Endodermal cell (in vitro differentiated cells): ENCODE data around the gene TAGLN2. TPM values are rescaled to one million over a fixed set of nuclear protein-coding genes. Genes with fewer than 3 reads are reported as not detected.
A peak's percentile ranks its signal among the peaks of the same experiment; 100 is the strongest.

Experiments
- DNase-seq: peaks from one replicate; pipeline ENCODE4 v3.0.0-alpha.2; 2017
- H3K27ac ChIP-seq: 2 replicates; pipeline ENCODE4 v1.5.1; 2013; ENCODE audit warnings: mild to moderate bottlenecking, low read depth, low read length, moderate library complexity
- H3K27me3 ChIP-seq: 2 replicates; pipeline ENCODE4 v1.6.1; 2013; ENCODE audit warnings: mild to moderate bottlenecking, low read length, moderate library complexity; ENCODE audit not compliant: insufficient read depth, control insufficient read depth, poor library complexity, severe bottlenecking
- H3K36me3 ChIP-seq: 2 replicates; pipeline ENCODE4 v1.7.0; 2013; ENCODE audit warnings: mild to moderate bottlenecking, low read length, moderate library complexity; ENCODE audit not compliant: control insufficient read depth, insufficient read depth
- H3K4me1 ChIP-seq: one replicate; pipeline ENCODE4 v1.7.0; 2013; ENCODE audit warnings: low read length; ENCODE audit not compliant: control insufficient read depth, insufficient read depth
- H3K4me3 ChIP-seq: 2 replicates; pipeline ENCODE4 v1.5.1; 2013; ENCODE audit warnings: mild to moderate bottlenecking, low read length, moderate library complexity
- H3K9ac ChIP-seq: 2 replicates; pipeline ENCODE4 v1.6.1; 2013; ENCODE audit warnings: mild to moderate bottlenecking, low read length, moderate library complexity; ENCODE audit not compliant: poor library complexity, severe bottlenecking; ENCODE audit errors: extremely low read depth
- H3K9me3 ChIP-seq: 2 replicates; pipeline ENCODE4 v1.6.1; 2013; ENCODE audit warnings: mild to moderate bottlenecking, low read length, moderate library complexity; ENCODE audit not compliant: control insufficient read depth
- H3K27ac Mint-ChIP-seq: 2 replicates; pipeline ENCODE4 v1.8.0; 2020; ENCODE audit warnings: mixed read lengths
- H3K27me3 Mint-ChIP-seq: 2 replicates; pipeline ENCODE4 v1.8.0; 2021; ENCODE audit warnings: mild to moderate bottlenecking, mixed read lengths; ENCODE audit not compliant: insufficient read depth
- H3K36me3 Mint-ChIP-seq: 2 replicates; pipeline ENCODE4 v1.8.0; 2020; ENCODE audit warnings: low read depth, mixed read lengths
- H3K4me1 Mint-ChIP-seq: 2 replicates; pipeline ENCODE4 v1.8.0; 2020; ENCODE audit warnings: mixed read lengths
- H3K4me3 Mint-ChIP-seq: 2 replicates; pipeline ENCODE4 v1.8.0; 2020; ENCODE audit warnings: mild to moderate bottlenecking, moderate library complexity, mixed read lengths
- H3K9me3 Mint-ChIP-seq: 2 replicates; pipeline ENCODE4 v1.8.0; 2020; ENCODE audit warnings: mild to moderate bottlenecking, mixed read lengths
- WGBS, 2 experiments: methylation state at CpG; one replicate each; pipeline versions ENCODE4 v1.1.5 to v1.1.7; 2013; ENCODE audit warnings: missing lambda C conversion rate in 2 of 2, mixed read lengths in 1 of 2; ENCODE audit not compliant: insufficient coverage in 1 of 2, insufficient read length in 1 of 2; 5-methylcytosine and 5-hydroxymethylcytosine counted together
- total RNA-seq, 2 donors: library from RNA; stranded (reverse); fragmentation: NEBNext Ultra II Directional in 1 of 2; extraction: Animal tissue kit (Norgen Biotek cat#: 25700) in 1 of 2; gene quantifications; 2 replicates in 1 of 2; 3 replicates in 1 of 2; pipeline ENCODE4 v1.2.1, GENCODE V29; 2021
- TF ChIP-seq, protein P1 (sequence below): fragments of 200-600 bp; sonication (generic); conservative IDR thresholded peaks from 2 replicates; pipeline ENCODE4 v1.5.0; 2021; ENCODE audit warnings: antibody characterized with exemption, mild to moderate bottlenecking

Gene TAGLN2
- total RNA-seq, 2 donors from 2014 or later: 136 to 221 TPM

DNA sequence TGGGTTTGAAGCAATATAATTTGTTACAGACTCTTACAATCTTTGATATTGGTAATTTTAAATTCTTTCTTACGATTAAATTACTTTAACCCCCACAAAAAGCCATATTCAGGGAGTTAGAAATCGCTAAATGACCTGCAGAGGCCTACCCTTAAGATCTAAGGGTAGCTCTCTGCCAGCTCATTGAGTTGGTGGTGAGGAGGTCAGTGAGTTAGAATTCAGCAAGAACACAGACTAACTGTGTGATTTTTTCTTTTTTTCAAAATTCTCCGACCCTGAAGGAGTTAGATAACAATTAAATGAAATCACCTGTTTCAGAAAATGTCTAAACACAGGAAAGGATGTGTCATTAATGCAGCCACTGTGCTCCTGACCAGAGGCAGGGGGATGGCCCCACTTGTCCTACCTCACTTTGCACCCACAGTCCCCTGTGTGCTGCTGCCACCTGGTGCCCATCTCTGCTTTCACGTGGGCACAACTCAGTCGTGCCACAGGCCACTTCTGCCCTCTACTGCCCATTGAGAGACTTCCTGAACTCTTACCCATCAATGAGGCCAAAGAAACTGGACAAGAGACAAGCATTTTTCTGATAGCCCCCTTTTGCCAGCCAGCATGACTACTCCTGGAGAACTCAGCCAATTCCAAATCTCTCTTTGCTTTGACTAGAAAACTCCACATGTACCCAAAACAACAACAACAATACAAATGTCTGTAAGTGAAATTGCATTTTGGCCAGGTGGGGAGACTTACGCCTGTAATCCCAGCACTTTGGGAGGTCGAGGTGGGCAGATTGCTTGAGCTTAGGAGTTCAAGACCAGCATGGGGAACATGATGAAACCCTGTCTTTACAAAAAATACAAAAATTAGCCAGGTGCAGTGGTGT is 33.8 kb downstream of the TAGLN2 start:
- Histone ChIP-seq H3K27me3 (peaks cover 19% of the 10 kb centered on the region), H3K4me3 (no peak overlapping the region), H3K4me1 (peaks cover 11% of the 10 kb centered on the region), H3K9ac (no peak overlapping the region), H3K36me3 (no peaks in the 10 kb centered on the region), H3K9me3 (no peaks in the 10 kb centered on the region), H3K27ac (no peak overlapping the region)
- TF ChIP-seq, protein P1, sequence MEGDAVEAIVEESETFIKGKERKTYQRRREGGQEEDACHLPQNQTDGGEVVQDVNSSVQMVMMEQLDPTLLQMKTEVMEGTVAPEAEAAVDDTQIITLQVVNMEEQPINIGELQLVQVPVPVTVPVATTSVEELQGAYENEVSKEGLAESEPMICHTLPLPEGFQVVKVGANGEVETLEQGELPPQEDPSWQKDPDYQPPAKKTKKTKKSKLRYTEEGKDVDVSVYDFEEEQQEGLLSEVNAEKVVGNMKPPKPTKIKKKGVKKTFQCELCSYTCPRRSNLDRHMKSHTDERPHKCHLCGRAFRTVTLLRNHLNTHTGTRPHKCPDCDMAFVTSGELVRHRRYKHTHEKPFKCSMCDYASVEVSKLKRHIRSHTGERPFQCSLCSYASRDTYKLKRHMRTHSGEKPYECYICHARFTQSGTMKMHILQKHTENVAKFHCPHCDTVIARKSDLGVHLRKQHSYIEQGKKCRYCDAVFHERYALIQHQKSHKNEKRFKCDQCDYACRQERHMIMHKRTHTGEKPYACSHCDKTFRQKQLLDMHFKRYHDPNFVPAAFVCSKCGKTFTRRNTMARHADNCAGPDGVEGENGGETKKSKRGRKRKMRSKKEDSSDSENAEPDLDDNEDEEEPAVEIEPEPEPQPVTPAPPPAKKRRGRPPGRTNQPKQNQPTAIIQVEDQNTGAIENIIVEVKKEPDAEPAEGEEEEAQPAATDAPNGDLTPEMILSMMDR: peak; percentile 98
- H3K4me1 Mint-ChIP-seq: peaks cover 27% of the 10 kb centered on the region
- 48 to 62% methylated on average over 4 to 7 of the region's 7 CpGs for WGBS, 2 experiments
- H3K27me3 Mint-ChIP-seq: peaks cover 19% of the 10 kb centered on the region
- peak overlapping the region; percentile 17 for H3K27ac Mint-ChIP-seq
- H3K4me3 Mint-ChIP-seq: no peak overlapping the region
- peak; percentile 94 for DNase-seq
- H3K36me3 Mint-ChIP-seq: no peaks in the 10 kb centered on the region
- H3K9me3 Mint-ChIP-seq: no peaks in the 10 kb centered on the region

DNA sequence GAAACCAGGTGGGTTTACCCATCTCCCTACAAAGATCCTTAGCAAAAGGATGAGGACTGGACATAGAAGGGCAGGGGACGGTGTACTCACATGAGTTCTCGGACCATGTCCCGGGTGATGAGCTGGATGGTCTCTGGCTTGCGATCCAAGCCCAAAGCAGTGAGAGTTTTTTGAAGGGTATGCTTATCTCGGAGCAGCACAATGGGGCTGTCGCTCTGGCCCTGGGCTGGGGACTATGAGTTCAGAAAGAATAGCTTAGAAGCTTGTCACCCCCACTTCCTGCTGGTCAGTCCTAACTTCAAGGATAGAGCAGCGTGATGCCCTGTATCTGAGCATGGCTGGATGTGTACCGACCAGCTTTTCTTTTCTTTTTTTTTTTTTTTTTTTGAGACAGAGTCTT is 34.9 kb downstream of the TAGLN2 start:
- Histone ChIP-seq H3K4me3 (no peak overlapping the region), H3K27ac (no peak overlapping the region), H3K9ac (no peak overlapping the region), H3K4me1 (peaks cover 5% of the 10 kb centered on the region), H3K36me3 (no peaks in the 10 kb centered on the region), H3K27me3 (peaks cover 18% of the 10 kb centered on the region), H3K9me3 (no peaks in the 10 kb centered on the region)
- Mint-ChIP-seq H3K27me3 (peaks cover 15% of the 10 kb centered on the region), H3K9me3 (no peaks in the 10 kb centered on the region), H3K36me3 (no peaks in the 10 kb centered on the region), H3K4me1 (peaks cover 21% of the 10 kb centered on the region), H3K27ac (no peak overlapping the region), H3K4me3 (no peak overlapping the region)
- WGBS, 2 experiments: 90 to 93% methylated on average over 7 to 8 of the region's 8 CpGs
- TF ChIP-seq, protein P1: no peak
- no peak for DNase-seq

DNA sequence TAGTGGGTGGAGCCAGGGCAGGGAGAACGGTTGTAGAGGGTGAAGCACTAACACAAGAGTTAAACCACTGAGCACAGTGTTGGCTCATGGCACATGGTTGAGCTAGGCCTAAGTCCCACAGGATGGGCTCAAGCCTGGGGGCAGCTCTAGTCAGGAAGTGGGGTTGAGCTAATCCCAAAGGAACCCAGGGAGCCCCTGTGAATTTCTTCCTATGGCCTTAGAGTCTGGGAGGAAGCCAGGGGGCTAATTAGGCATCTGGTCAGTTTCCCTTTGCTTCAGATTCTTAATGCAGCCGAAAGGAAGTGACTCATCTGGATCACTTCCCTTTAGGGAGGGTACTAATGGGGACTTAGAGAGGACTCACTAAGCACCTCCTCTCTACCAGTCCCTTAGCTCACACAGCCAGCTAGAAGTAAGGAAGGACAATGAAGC is 35.5 kb downstream of the TAGLN2 start:
- no peak overlapping the region for H3K9ac ChIP-seq
- H3K36me3 Mint-ChIP-seq: no peaks in the 10 kb centered on the region
- 84 to 86% methylated on average over 1 to 2 of the region's 2 CpGs for WGBS, 2 experiments

More for the DNA sequence above, 35.5 kb downstream of the TAGLN2 start:
- Mint-ChIP-seq H3K27ac (no peak overlapping the region), H3K9me3 (no peaks in the 10 kb centered on the region), H3K4me3 (no peak overlapping the region), H3K4me1 (peaks cover 21% of the 10 kb centered on the region), H3K27me3 (peaks cover 9% of the 10 kb centered on the region)
- TF ChIP-seq, protein P1: no peak
- DNase-seq: no peak
- Histone ChIP-seq H3K36me3 (no peaks in the 10 kb centered on the region), H3K4me1 (peaks cover 5% of the 10 kb centered on the region), H3K4me3 (no peak overlapping the region), H3K27me3 (peaks cover 13% of the 10 kb centered on the region), H3K9me3 (no peaks in the 10 kb centered on the region), H3K27ac (no peak overlapping the region)
